Panc1 (cell line): ENCODE data around the gene SMYD5. TPM values are rescaled to one million over a fixed set of nuclear protein-coding genes. Genes with fewer than 3 reads are reported as not detected.
"Not testable (repeated sequence)": the region's sequence is repeated elsewhere in the genome, so short reads cannot be mapped to it uniquely, and the experiment has no call there.

Experiments used
- ATAC-seq: fragments of 200-7000 bp; cut with Tn5 transposase; 2 replicates; pipeline ENCODE4 v1.9.1; 2020; ENCODE audit warnings: mild to moderate bottlenecking, moderate library complexity
- Bru-seq: library from RNA; stranded (reverse); fragments of 400-500 nt; gene quantifications from one replicate; lab custom pipeline; 2021; lab: Mats Ljungman, UMichigan
- BruChase-seq, 2 experiments: library from RNA; stranded (reverse); fragments of 400-500 nt; gene quantifications; one replicate each; lab custom pipeline; 2021; lab: Mats Ljungman, UMichigan
- BruUV-seq: library from RNA; stranded (reverse); fragments of 400-500 nt; replicated peaks from 2 replicates; lab custom pipeline; 2021; lab: Mats Ljungman, UMichigan
- CTCF ChIA-PET: fragments of 300-600 bp; sonication (Branson Sonifier 250); formaldehyde crosslinking; loops from one replicate; lab custom pipeline; 2022; ENCODE audit warnings: antibody characterized with exemption; lab: Charles Lee
- POLR2A ChIA-PET: fragments of 300-600 bp; sonication (Branson Sonifier 250); formaldehyde crosslinking; loops from one replicate; lab custom pipeline; 2022; ENCODE audit warnings: antibody characterized with exemption; lab: Charles Lee
- DNase-seq: peaks from one replicate; pipeline ENCODE4 v3.0.0-alpha.2; 2010; ENCODE audit warnings: low read depth, low spot score
- H3K27ac ChIP-seq: 2 replicates; pipeline ENCODE4 v1.5.1; 2011; ENCODE audit warnings: mild to moderate bottlenecking, low read length, inconsistent platforms
- H3K27me3 ChIP-seq: fragments of 200-500 bp; sonication (Bioruptor generic); 2 replicates; pipeline ENCODE4 v1.6.0; 2014; ENCODE audit warnings: low read length, inconsistent platforms; ENCODE audit not compliant: control insufficient read depth, insufficient read depth
- H3K36me3 ChIP-seq: fragments of 200-500 bp; sonication (Bioruptor generic); 2 replicates; pipeline ENCODE4 v1.5.1; 2014; ENCODE audit warnings: inconsistent platforms, mild to moderate bottlenecking, low read length, moderate library complexity; ENCODE audit not compliant: control insufficient read depth, insufficient read depth
- H3K4me1 ChIP-seq: 2 replicates; pipeline ENCODE4 v1.5.1; 2011; ENCODE audit warnings: inconsistent platforms, mild to moderate bottlenecking, low read length, moderate library complexity; ENCODE audit not compliant: control insufficient read depth, insufficient read depth
- H3K4me3 ChIP-seq, 2 experiments: 2 replicates each; pipeline ENCODE4 v1.5.1; 2011 to 2012; ENCODE audit warnings: low read depth in 2 of 2, low read length in 2 of 2, mild to moderate bottlenecking in 2 of 2, inconsistent platforms in 1 of 2, moderate library complexity in 1 of 2
- H3K9me3 ChIP-seq: fragments of 200-500 bp; sonication (Bioruptor generic); 2 replicates; pipeline ENCODE4 v1.5.1; 2014; ENCODE audit warnings: low read depth, mild to moderate bottlenecking, inconsistent platforms, low read length, moderate library complexity; ENCODE audit not compliant: control insufficient read depth, insufficient read depth
- POLR2AphosphoS5 ChIP-seq: IDR thresholded peaks from 2 replicates; pipeline ENCODE4 v1.6.1; 2012; ENCODE audit warnings: mild to moderate bottlenecking, low read depth, low read length, moderate library complexity
- SIN3A ChIP-seq: IDR thresholded peaks from 2 replicates; pipeline ENCODE4 v1.6.1; 2012; ENCODE audit warnings: low read depth, mild to moderate bottlenecking, low read length, moderate library complexity, borderline replicate concordance; ENCODE audit not compliant: insufficient read depth
- TCF7L2 ChIP-seq: IDR thresholded peaks from 2 replicates; pipeline ENCODE4 v1.6.1; 2011; ENCODE audit warnings: mild to moderate bottlenecking, low read depth, low read length, inconsistent platforms
- in situ Hi-C: cut with HindIII; loops from 2 replicates; pipeline ENCODE4 v1.10.0; 2016; ENCODE audit warnings: low sequenced_read_pairs, low pct_unique_long_range_greater_than_20kb
- intact Hi-C: fragments of 100-400 bp; cut with micrococcal nuclease; formaldehyde crosslinking; loops from one replicate; pipeline ENCODE4 v1.10.0; 2022; ENCODE audit not compliant: unreplicated experiment
- long read RNA-seq: library from polyadenylated mRNA; unstranded; transcript quantifications from one replicate; pipeline ENCODE4 v2.0.0, GENCODE V29; 2021; ENCODE audit not compliant: unreplicated experiment
- polyA plus RNA-seq: library from polyadenylated mRNA; unstranded; fragments of >200 nt; gene quantifications from one replicate; pipeline ENCODE4 v1.2.1, GENCODE V29; 2012; ENCODE audit warnings: missing spikeins; ENCODE audit not compliant: insufficient read length
- total RNA-seq: library from RNA; stranded (reverse); gene quantifications from one replicate; pipeline ENCODE4 v1.2.1, GENCODE V29; 2021; ENCODE audit not compliant: unreplicated experiment
- TF ChIP-seq, protein P1 (sequence below): fragments of 450-650 bp; IDR thresholded peaks from 2 replicates; pipeline ENCODE4 v1.5.1; 2017; ENCODE audit warnings: mild to moderate bottlenecking
- TF ChIP-seq, protein P2 (sequence below), 2 experiments: IDR thresholded peaks; 2 replicates each; pipeline ENCODE4 v1.6.1; 2011 to 2012; ENCODE audit warnings: low read depth in 2 of 2, control low read depth in 1 of 2, low read length in 1 of 2, mild to moderate bottlenecking in 1 of 2, moderate library complexity in 1 of 2; ENCODE audit not compliant: insufficient read depth in 1 of 2

Gene SMYD5
- total RNA-seq (37.6 TPM), Bru-seq, nascent RNA (percentile 80 among the genes with signal in this experiment), BruChase-seq, experiment 1, labeled RNA remaining after a 2-hour chase (percentile 82 among the genes with signal in this experiment), BruChase-seq, experiment 2, labeled RNA remaining after a 6-hour chase (percentile 86 among the genes with signal in this experiment)
- polyA plus RNA-seq: 31.5 TPM
- long read RNA-seq, transcript SMYD5-202 (13 exons, 2,593 nt): major isoform, 18 of 41 reads
- long read RNA-seq, partial matches to known transcripts: 17 of 41 reads
- long read RNA-seq, other reads (novel, unspliced or antisense): 6 of 41 reads

DNA sequence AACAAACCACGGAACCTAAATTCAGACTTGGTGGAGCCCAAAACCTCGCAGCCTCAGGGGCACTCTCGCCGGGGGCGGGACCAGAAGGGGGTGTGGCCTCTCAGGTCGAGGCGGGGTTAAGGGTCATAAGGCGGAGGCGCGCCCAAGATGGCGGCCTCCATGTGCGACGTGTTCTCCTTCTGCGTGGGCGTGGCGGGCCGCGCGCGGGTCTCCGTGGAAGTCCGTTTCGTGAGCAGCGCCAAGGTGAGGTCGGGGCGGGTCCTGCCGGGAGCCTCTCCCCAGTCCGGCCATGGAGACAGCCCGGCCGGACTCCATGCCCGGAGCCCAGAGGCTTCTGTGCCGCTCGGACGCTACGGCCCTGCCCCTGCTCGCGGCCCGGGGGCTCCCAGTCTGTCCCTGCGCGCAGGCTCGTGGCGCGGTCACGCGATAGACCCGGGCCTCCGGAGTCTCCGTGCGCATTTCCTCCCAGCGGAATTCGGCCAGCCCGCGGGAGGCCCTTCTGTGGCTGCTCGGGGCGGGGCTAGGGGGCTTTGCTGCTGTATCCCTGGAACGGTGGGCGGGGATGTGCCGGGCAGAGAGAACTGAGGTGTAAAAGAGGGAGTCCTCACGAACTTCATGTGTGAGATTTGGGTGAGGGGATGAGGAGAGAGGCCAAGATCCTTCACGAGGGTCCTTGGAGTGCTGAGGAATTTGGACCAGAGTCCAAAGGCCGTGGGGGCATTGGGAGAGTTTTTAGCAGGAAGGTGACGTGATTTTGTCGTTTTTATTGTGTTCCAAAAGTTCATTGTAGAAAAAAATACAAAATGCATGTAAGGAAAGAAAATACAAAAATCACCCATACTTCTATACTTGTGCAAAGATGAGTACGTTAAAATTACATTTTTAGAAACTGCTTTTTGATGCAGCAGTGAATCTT is at the start of gene SMYD5:
SMYD5 (plus strand) TSS at position 126 of the 916 bp plus-strand sequence; CDS start at position 148, 22 bp downstream.
- ChIA-PET CTCF (interaction anchor here (1.5 kb wide), 1 partner anchor 40 kb away, joined by 3 read pairs; no protein-coding TSS in a partner anchor), POLR2A (no interaction called here)
- TSS peak; percentile 82 for BruUV-seq
- H3K36me3 ChIP-seq: no peaks in the 10 kb centered on the region; the same call in 1 of the 2 replicates
- ATAC-seq: peak; percentile 90
- H3K27ac ChIP-seq: peak within 1 kb of the TSS; percentile 90
- intact Hi-C loops: no loop called here
- no peaks in the 10 kb centered on the region for H3K27me3 ChIP-seq
- peak within 1 kb of the TSS; percentile 68 to 90 for H3K4me3 ChIP-seq
- DNase-seq: peak; percentile 60
- TF ChIP-seq TCF7L2 (no peak), POLR2AphosphoS5 (peak; percentile 65; the same call in 1 of the 2 replicates), SIN3A (peak; percentile 98; the same call in 1 of the 2 replicates)
- TF ChIP-seq, protein P1, sequence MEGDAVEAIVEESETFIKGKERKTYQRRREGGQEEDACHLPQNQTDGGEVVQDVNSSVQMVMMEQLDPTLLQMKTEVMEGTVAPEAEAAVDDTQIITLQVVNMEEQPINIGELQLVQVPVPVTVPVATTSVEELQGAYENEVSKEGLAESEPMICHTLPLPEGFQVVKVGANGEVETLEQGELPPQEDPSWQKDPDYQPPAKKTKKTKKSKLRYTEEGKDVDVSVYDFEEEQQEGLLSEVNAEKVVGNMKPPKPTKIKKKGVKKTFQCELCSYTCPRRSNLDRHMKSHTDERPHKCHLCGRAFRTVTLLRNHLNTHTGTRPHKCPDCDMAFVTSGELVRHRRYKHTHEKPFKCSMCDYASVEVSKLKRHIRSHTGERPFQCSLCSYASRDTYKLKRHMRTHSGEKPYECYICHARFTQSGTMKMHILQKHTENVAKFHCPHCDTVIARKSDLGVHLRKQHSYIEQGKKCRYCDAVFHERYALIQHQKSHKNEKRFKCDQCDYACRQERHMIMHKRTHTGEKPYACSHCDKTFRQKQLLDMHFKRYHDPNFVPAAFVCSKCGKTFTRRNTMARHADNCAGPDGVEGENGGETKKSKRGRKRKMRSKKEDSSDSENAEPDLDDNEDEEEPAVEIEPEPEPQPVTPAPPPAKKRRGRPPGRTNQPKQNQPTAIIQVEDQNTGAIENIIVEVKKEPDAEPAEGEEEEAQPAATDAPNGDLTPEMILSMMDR: no peak
- TF ChIP-seq, protein P2, sequence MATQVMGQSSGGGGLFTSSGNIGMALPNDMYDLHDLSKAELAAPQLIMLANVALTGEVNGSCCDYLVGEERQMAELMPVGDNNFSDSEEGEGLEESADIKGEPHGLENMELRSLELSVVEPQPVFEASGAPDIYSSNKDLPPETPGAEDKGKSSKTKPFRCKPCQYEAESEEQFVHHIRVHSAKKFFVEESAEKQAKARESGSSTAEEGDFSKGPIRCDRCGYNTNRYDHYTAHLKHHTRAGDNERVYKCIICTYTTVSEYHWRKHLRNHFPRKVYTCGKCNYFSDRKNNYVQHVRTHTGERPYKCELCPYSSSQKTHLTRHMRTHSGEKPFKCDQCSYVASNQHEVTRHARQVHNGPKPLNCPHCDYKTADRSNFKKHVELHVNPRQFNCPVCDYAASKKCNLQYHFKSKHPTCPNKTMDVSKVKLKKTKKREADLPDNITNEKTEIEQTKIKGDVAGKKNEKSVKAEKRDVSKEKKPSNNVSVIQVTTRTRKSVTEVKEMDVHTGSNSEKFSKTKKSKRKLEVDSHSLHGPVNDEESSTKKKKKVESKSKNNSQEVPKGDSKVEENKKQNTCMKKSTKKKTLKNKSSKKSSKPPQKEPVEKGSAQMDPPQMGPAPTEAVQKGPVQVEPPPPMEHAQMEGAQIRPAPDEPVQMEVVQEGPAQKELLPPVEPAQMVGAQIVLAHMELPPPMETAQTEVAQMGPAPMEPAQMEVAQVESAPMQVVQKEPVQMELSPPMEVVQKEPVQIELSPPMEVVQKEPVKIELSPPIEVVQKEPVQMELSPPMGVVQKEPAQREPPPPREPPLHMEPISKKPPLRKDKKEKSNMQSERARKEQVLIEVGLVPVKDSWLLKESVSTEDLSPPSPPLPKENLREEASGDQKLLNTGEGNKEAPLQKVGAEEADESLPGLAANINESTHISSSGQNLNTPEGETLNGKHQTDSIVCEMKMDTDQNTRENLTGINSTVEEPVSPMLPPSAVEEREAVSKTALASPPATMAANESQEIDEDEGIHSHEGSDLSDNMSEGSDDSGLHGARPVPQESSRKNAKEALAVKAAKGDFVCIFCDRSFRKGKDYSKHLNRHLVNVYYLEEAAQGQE (IDR thresholded peaks at IDR 0.05; ENCODE audit: insufficient read depth in 1 of 2, low read depth in 2 of 2, low read length in 1 of 2): no peak
- H3K4me1 ChIP-seq: peaks cover 6% of the 10 kb centered on the region; the same call in 1 of the 2 replicates
- no peaks in the 10 kb centered on the region for H3K9me3 ChIP-seq
- in situ Hi-C loops: no loop called here

DNA sequence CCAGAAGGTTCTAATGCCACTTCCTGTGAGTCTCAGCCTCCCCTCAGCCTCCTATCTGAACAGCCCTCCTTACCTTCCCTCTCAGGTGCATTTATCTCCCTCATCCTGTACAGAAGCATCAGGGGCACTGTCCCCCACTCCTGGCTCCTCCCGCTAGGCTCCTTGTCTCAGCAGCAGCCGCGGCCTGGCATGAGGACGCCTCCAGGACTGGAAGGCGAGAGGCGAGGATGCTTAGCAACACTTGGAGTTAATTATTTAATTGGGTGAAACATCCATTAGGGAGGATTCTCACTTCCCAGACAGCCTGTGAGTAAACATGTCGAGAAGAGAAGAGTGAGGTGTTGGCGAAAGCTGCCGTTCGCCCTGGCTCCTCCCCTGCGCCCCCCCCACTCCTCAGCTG is 48.1 kb upstream of the SMYD5 start:
- H3K4me1 ChIP-seq, CTCF ChIA-PET, POLR2A ChIA-PET, intact Hi-C loops, H3K27ac ChIP-seq, H3K4me3 ChIP-seq, H3K27me3 ChIP-seq, in situ Hi-C loops, ATAC-seq, DNase-seq, H3K36me3 ChIP-seq, BruUV-seq, H3K9me3 ChIP-seq: not testable (repeated sequence)

DNA sequence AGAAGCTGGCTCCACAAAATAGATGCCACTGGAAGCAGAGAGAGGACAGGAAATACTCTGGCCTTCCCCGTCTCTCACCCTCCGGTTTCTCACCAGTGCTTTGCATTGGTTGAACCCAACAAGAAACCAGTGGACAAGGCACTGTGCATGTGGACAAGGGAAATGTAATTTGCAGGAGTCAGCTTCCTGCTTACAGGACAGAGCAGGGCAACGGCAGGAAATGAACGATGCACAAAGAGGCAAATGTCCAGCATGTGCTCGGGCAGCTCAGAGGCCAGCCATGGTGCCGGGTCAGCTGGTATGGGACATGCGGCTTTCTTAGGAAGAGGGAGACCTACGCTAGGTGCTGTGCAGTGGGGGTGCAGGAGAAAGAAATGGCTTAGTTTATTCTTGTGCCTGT is 47.2 kb upstream of the SMYD5 start:
- H3K36me3 ChIP-seq, H3K4me3 ChIP-seq, H3K9me3 ChIP-seq, DNase-seq, in situ Hi-C loops, BruUV-seq, H3K4me1 ChIP-seq, ATAC-seq, CTCF ChIA-PET, H3K27ac ChIP-seq, intact Hi-C loops, H3K27me3 ChIP-seq, POLR2A ChIA-PET: not testable (repeated sequence)

DNA sequence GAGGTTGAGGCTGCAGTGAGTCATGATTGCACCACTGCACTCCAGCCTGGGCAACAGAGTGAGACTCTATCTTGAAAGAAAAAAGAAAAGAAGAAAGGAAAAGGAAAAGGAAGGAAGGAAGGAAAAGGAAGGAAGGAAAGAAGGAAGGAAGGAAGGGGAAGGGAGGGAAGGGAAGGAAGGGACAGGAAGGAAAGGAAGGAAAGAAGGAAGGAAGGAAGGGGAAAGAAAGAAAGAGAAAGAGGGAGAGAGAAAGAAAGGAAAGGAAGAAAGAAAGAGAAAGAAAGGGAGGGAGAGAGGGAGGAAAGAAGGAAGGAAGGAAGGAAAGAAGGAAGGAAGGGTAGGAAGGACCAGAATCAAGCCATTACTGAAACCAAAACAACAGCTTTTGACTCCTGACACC is 45.7 kb upstream of the SMYD5 start:
- in situ Hi-C loops, H3K4me1 ChIP-seq, BruUV-seq, DNase-seq, H3K4me3 ChIP-seq, H3K27ac ChIP-seq, H3K27me3 ChIP-seq, H3K36me3 ChIP-seq, POLR2A ChIA-PET, H3K9me3 ChIP-seq, ATAC-seq, intact Hi-C loops, CTCF ChIA-PET: not testable (repeated sequence)
